IPS-18c (cell line): ENCODE measurements around the gene FAIM.
"Not testable (repeated sequence)": the region's sequence is repeated elsewhere in the genome, so short reads cannot be mapped to it uniquely, and the experiment has no call there.

Experiments used
- H3K4me3 ChIP-seq: 2 replicates; pipeline ENCODE4 v1.7.0; 2013; ENCODE audit warnings: low read depth, mild to moderate bottlenecking, low read length, moderate library complexity; ENCODE audit not compliant: insufficient read depth
- H3K9me3 ChIP-seq: one replicate; pipeline ENCODE4 v1.6.1; 2013; ENCODE audit warnings: mild to moderate bottlenecking, low read length, moderate library complexity; ENCODE audit not compliant: control insufficient read depth, insufficient read depth

The FAIM gene

GRCh38 chr3:138608322-138609135 lies at the start of gene FAIM:
Gene FAIM (plus strand): TSS chr3:138608771. CDS start chr3:138619727, 10,956 bp downstream.
- Histone ChIP-seq H3K4me3 (peak within 1 kb of the TSS; percentile 74), H3K9me3 (no peaks in the 10 kb centered on the region)

- peaks cover 7% of the 10 kb centered on the region for H3K9me3 ChIP-seq
These were observed 49.4 kb upstream of the FAIM start for GRCh38 chr3:138559134-138559533.

GRCh38 chr3:138560501-138560900 lies 48.1 kb upstream of the FAIM start:
- H3K9me3 ChIP-seq, result peaks cover 5% of the 10 kb centered on the region

More at GRCh38 chr3:138559134-138559533, 49.4 kb upstream of the FAIM start:
- H3K4me3 ChIP-seq, result no peak overlapping the region

GRCh38 chr3:138562902-138563301 lies 45.7 kb upstream of the FAIM start:
- H3K4me3 ChIP-seq, H3K9me3 ChIP-seq: not testable (repeated sequence)

More at GRCh38 chr3:138560501-138560900, 48.1 kb upstream of the FAIM start:
- H3K4me3 ChIP-seq, result no peak overlapping the region

- H3K9me3 ChIP-seq, result not testable (repeated sequence)
These were observed 42.3 kb upstream of the FAIM start for GRCh38 chr3:138566293-138566692.

GRCh38 chr3:138567403-138567802 lies 41.2 kb upstream of the FAIM start:
- Histone ChIP-seq H3K4me3 (no peak overlapping the region), H3K9me3 (no peaks in the 10 kb centered on the region)

More at GRCh38 chr3:138566293-138566692, 42.3 kb upstream of the FAIM start:
- H3K4me3 ChIP-seq, result not testable (repeated sequence)

GRCh38 chr3:138569090-138569489 lies 39.5 kb upstream of the FAIM start:
- no peaks in the 10 kb centered on the region for H3K9me3 ChIP-seq

GRCh38 chr3:138569624-138570023 lies 38.9 kb upstream of the FAIM start:
- H3K9me3 ChIP-seq, H3K4me3 ChIP-seq: not testable (repeated sequence)

More at GRCh38 chr3:138569090-138569489, 39.5 kb upstream of the FAIM start:
- H3K4me3 ChIP-seq, result no peak overlapping the region

- peaks cover 5% of the 10 kb centered on the region for H3K9me3 ChIP-seq
- no peak overlapping the region for H3K4me3 ChIP-seq
These were observed 35.4 kb upstream of the FAIM start for GRCh38 chr3:138573138-138573537.

- Histone ChIP-seq H3K9me3 (peaks cover 5% of the 10 kb centered on the region), H3K4me3 (no peak overlapping the region)
These were observed 30.4 kb upstream of the FAIM start for GRCh38 chr3:138578141-138578540.

GRCh38 chr3:138578961-138579574 lies 29.5 kb upstream of the FAIM start:
- Histone ChIP-seq H3K9me3 (peaks cover 5% of the 10 kb centered on the region), H3K4me3 (no peak overlapping the region)

- Histone ChIP-seq H3K4me3 (no peak overlapping the region), H3K9me3 (no peaks in the 10 kb centered on the region)
These were observed 21.2 kb upstream of the FAIM start for GRCh38 chr3:138587374-138587773.

- Histone ChIP-seq H3K4me3 (no peak overlapping the region), H3K9me3 (no peaks in the 10 kb centered on the region)
These were observed 20.1 kb upstream of the FAIM start for GRCh38 chr3:138588445-138588844.

GRCh38 chr3:138591392-138591791 lies 17.2 kb upstream of the FAIM start:
- Histone ChIP-seq H3K9me3 (no peaks in the 10 kb centered on the region), H3K4me3 (no peak overlapping the region)

- Histone ChIP-seq H3K9me3 (no peaks in the 10 kb centered on the region), H3K4me3 (peak overlapping the region; percentile 80)
These were observed 15.0 kb upstream of the FAIM start for GRCh38 chr3:138593488-138594149.

GRCh38 chr3:138594150-138594934 lies 14.2 kb upstream of the FAIM start, which contains the start of gene CEP70:
Gene CEP70 (minus strand): TSS chr3:138594260. CDS start chr3:138572927, 21,333 bp downstream.
- peak within 1 kb of the TSS; percentile 80 for H3K4me3 ChIP-seq
- H3K9me3 ChIP-seq, result no peaks in the 10 kb centered on the region
